ENCODE measurements around the gene ZNF723.
"Not testable (repeated sequence)": the region's sequence is repeated elsewhere in the genome, so short reads cannot be mapped to it uniquely, and the experiment has no call there.

ZNF723 gene

DNA sequence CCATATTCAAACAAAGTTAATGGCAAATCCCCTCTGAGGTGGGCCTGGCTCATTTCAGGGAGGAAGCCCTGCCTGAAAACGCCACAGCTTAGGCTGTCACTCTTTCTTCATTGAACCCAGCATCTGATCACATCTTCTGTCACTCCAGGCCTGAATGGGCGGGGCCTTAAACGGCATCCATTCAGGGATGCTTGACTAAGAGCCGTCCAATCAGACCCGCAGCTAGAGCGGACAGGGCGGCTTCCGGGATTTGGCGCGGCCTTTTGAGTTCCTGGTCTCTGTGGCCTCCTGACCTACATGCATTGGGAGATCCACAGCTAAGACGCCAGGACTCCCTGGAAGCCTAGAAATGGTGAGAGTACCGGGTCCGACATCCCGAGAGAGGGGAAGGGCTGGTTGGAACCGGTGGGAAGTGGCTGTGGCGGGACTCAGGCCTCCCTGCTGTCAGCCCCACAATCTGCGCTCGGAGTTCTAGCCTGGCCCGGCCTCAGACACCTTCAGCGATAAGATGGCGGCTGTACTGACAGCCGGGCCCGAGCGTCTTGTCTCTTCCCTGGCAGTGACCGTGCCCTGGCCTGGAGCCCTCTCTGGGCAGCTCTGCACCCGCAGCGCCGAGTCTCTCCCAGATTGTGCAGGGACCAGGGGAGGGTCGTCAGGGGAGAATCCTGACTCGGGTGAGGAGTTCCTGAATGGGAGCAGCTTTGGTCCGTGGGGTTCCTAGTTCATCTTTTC, at the start of gene ZNF723:
Gene ZNF723 (plus strand): TSS at position 261 of the 732 bp plus-strand sequence. CDS start 89 bp downstream, at position 350.
- TF ChIP-seq, protein P1, sequence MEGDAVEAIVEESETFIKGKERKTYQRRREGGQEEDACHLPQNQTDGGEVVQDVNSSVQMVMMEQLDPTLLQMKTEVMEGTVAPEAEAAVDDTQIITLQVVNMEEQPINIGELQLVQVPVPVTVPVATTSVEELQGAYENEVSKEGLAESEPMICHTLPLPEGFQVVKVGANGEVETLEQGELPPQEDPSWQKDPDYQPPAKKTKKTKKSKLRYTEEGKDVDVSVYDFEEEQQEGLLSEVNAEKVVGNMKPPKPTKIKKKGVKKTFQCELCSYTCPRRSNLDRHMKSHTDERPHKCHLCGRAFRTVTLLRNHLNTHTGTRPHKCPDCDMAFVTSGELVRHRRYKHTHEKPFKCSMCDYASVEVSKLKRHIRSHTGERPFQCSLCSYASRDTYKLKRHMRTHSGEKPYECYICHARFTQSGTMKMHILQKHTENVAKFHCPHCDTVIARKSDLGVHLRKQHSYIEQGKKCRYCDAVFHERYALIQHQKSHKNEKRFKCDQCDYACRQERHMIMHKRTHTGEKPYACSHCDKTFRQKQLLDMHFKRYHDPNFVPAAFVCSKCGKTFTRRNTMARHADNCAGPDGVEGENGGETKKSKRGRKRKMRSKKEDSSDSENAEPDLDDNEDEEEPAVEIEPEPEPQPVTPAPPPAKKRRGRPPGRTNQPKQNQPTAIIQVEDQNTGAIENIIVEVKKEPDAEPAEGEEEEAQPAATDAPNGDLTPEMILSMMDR (IDR thresholded peaks at IDR 0.05), result no peak
- no peak within 1 kb of the TSS for H3K27ac Mint-ChIP-seq
- no peaks in the 10 kb centered on the region for H3K4me1 Mint-ChIP-seq
- H3K27me3 Mint-ChIP-seq (ENCODE audit: low read depth, poor library complexity), result no peaks in the 10 kb centered on the region
- H3K9me3 Mint-ChIP-seq, result peaks cover 92% of the 10 kb centered on the region
- no peaks in the 10 kb centered on the region for H3K36me3 Mint-ChIP-seq (ENCODE audit: low read depth)
- DNase-seq, result no peak
- no peak within 1 kb of the TSS for H3K4me3 Mint-ChIP-seq

DNA sequence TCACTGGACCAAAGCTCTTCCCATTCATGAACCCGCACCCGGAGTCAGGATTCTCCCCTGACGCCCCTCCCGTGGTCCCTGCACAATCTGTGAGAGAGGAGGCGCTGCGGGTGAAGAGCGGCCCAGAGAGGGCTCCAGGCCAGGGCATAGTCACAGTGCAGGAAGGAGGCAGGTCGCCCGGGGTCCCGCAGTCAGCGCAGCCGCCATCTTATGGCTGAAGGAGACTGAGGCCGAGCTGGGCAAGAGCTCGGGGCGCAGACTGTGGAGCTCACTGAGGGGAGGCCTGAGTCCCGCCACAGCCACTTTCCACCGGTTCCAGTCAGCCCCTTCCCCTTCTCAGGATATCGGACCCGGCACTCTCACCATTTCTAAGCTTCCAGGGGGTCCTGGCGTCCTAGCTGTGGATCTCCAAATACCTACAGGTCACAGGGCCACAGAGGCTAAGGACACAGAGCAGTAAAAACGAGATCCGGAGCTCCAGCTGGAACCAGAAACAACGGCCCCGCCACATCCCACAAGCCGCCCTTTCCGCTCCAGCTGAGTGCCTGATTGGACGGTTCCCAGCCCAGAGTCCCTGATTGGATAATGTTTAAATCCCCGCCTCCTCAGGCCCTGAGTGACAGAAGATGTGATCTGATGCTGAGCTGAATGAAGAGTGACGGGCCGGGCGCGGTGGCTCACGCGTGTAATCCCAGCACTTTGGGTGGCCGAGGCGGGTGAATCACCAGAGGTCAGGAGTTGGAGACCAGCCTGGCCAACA, 48.3 kb upstream of the ZNF723 start, which contains the start of gene ZNF99:
Gene ZNF99 (minus strand): TSS at position 501 of the 760 bp plus-strand sequence. CDS start 135 bp downstream, at position 366.
- Mint-ChIP-seq H3K27me3 (ENCODE audit: low read depth, poor library complexity) (no peaks in the 10 kb centered on the region), H3K36me3 (ENCODE audit: low read depth) (peaks cover 5% of the 10 kb centered on the region), H3K4me3 (no peak within 1 kb of the TSS), H3K27ac (no peak within 1 kb of the TSS), H3K9me3 (peaks cover 77% of the 10 kb centered on the region), H3K4me1 (no peaks in the 10 kb centered on the region)
- no peak for DNase-seq
- TF ChIP-seq, protein P1 (IDR thresholded peaks at IDR 0.05), result no peak

DNA sequence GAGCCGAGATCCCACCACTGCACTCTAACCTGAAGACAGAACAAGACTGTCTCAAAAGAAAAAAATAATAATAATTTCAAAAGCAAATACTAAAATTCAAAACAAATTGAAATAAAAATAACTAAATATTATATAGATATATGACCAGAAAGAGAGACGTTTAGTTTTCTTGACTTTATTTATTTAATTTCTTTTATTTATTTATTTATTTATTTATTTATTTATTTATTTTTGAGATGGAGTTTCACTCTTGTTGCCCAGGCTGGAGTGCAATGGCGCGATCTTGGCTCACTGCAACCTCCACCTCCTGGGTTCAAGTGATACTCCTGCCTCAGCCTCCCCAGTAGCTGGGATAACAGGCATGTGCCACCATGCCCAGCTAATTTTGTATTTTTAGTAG, 39.2 kb upstream of the ZNF723 start:
- H3K4me3 Mint-ChIP-seq, result not testable (repeated sequence)

DNA sequence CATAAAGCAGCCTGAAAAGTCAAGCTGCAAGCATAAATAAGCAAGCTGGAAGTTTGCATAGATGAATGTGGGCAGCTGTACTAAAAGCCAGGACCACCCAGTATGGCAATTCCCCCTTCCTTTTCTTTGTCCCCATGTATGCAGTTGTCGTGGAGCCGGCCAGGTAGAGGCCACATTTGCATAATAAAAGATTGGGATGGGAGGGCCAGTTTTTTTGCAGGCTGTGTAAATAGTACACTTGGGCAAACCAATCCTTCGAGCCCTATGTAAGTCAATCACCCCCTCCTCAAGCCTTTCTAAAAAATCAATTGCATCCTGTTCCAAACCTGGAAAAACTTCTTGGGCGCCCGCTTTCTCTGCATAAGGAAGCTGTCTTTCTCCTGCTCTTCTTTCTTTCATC, 35.1 kb upstream of the ZNF723 start:
- peaks cover 3% of the 10 kb centered on the region for H3K27me3 Mint-ChIP-seq (ENCODE audit: low read depth, poor library complexity)
- peaks cover 18% of the 10 kb centered on the region for H3K36me3 Mint-ChIP-seq (ENCODE audit: low read depth)
- TF ChIP-seq, protein P1 (IDR thresholded peaks at IDR 0.05), result no peak
- DNase-seq, result no peak
- no peak overlapping the region for H3K4me3 Mint-ChIP-seq
- no peaks in the 10 kb centered on the region for H3K4me1 Mint-ChIP-seq
- H3K9me3 Mint-ChIP-seq, result peaks cover 84% of the 10 kb centered on the region
- no peak overlapping the region for H3K27ac Mint-ChIP-seq

More for the DNA sequence above, 39.2 kb upstream of the ZNF723 start:
- peaks cover 80% of the 10 kb centered on the region for H3K9me3 Mint-ChIP-seq
- DNase-seq; H3K4me1 Mint-ChIP-seq; H3K27me3 Mint-ChIP-seq (ENCODE audit: low read depth, poor library complexity); H3K27ac Mint-ChIP-seq: not testable (repeated sequence)
- H3K36me3 Mint-ChIP-seq (ENCODE audit: low read depth), result peaks cover 16% of the 10 kb centered on the region

DNA sequence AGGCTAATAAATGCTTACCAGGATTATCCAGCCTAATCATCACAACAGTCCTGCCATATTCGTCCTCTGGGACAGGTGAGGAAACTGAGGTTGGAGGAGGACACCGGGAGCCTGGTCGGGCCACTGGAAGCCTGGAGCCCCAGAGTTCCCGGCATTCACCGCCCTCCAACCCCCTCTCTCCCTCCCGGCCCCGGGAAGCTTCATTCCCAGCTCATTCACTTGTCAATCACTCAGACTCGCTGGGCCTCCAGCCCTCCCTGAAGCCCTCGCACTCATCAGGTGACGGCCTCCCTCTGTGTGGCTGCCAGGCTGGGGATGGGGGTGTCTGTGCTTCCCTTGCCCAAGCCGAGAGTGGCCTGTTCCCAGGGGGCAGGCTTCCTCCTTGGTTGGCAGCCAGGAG, 25.7 kb upstream of the ZNF723 start:
- Mint-ChIP-seq H3K36me3 (ENCODE audit: low read depth) (no peaks in the 10 kb centered on the region), H3K4me1 (no peaks in the 10 kb centered on the region), H3K27me3 (ENCODE audit: low read depth, poor library complexity) (no peaks in the 10 kb centered on the region), H3K9me3 (peaks cover 71% of the 10 kb centered on the region), H3K27ac (no peak overlapping the region), H3K4me3 (no peak overlapping the region)
- DNase-seq, result no peak
- TF ChIP-seq, protein P1 (IDR thresholded peaks at IDR 0.05), result no peak

DNA sequence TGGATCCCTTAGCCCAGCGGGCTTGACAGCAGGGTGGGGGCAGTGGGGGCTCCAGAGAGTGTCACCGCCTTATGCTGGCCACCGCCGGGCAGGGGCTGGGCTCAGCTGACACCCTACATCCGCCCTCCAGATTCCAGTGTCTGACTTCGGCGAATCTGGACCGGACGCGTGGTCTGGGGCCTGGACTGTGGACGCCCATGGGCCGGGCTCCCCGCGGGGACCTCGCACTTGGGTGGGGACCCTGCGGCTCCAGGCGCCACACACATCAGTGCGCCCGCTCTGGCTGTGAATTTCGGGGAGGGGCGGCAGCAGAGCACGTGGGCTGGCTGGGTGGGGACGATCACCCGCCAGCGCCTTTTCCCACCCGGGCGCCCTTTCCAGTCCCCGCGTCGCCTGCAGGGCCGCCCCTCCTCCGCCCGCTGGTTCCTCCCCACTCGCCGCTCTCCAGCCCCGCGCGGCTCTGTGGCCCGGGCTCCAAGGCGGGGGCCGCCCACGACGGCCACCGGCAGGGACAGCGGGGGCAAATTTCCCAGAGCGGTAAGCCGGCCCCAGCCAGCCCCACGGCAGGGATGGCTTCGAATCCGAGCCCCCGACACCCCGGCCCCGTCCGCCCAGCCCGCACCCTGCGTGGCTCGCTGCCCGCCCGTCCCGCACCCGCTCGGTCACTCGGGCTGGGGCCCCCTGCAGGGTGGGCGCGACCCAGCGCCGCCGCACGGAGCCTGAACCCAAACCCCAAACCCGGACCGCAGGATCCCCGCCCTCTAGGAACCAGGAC, 24.8 kb upstream of the ZNF723 start:
- H3K27ac Mint-ChIP-seq, result no peak overlapping the region
- TF ChIP-seq, protein P1 (IDR thresholded peaks at IDR 0.05), result no peak
- H3K4me3 Mint-ChIP-seq, result no peak overlapping the region
- H3K9me3 Mint-ChIP-seq, result peaks cover 73% of the 10 kb centered on the region
- H3K4me1 Mint-ChIP-seq, result no peaks in the 10 kb centered on the region
- H3K27me3 Mint-ChIP-seq (ENCODE audit: low read depth, poor library complexity), result no peaks in the 10 kb centered on the region
- DNase-seq, result no peak
- H3K36me3 Mint-ChIP-seq (ENCODE audit: low read depth), result no peaks in the 10 kb centered on the region
